ACHN (cell line): Measurements from ENCODE around the gene ACOX2.
A peak's percentile ranks its signal among the peaks of the same experiment; 100 is the strongest.

Experiments
- DNase-seq: peaks from one replicate; pipeline ENCODE4 v3.0.0-alpha.2; 2015
- in situ Hi-C: cut with HindIII; loops from 2 replicates; pipeline ENCODE4 v1.10.0; 2017; ENCODE audit warnings: low sequenced_read_pairs, low pct_ligation_motif_present, low pct_unique_long_range_greater_than_20kb

The ACOX2 gene

GRCh38 chr3:58568572-58569286, 31.7 kb upstream of the ACOX2 start:
- DNase-seq = peak; percentile 60
- in situ Hi-C loops = no loop called here

GRCh38 chr3:58567251-58567515, 30.2 kb upstream of the ACOX2 start:
- in situ Hi-C loops = no loop called here
- no peak for DNase-seq

GRCh38 chr3:58566398-58567250, 29.6 kb upstream of the ACOX2 start:
- in situ Hi-C loops = no loop called here
- no peak for DNase-seq

- in situ Hi-C loops = no loop called here
- no peak for DNase-seq
Measured at GRCh38 chr3:58565621-58566397, 28.8 kb upstream of the ACOX2 start.

- DNase-seq = peak; percentile 65
- in situ Hi-C loops = no loop called here
Measured at GRCh38 chr3:58564456-58565160, 27.6 kb upstream of the ACOX2 start.

GRCh38 chr3:58564054-58564453, 27.1 kb upstream of the ACOX2 start:
- DNase-seq = no peak
- in situ Hi-C loops = no loop called here

- in situ Hi-C loops = no loop called here
Measured at GRCh38 chr3:58563386-58564035, 26.5 kb upstream of the ACOX2 start.

GRCh38 chr3:58562498-58562897, 25.5 kb upstream of the ACOX2 start:
- in situ Hi-C loops = no loop called here
- no peak for DNase-seq

More at GRCh38 chr3:58563386-58564035, 26.5 kb upstream of the ACOX2 start:
- peak; percentile 38 for DNase-seq

- in situ Hi-C loops = no loop called here
- DNase-seq = peak; percentile 96
Measured at GRCh38 chr3:58560771-58561311, 23.9 kb upstream of the ACOX2 start.

GRCh38 chr3:58559586-58559985, 22.6 kb upstream of the ACOX2 start:
- in situ Hi-C loops = no loop called here
- DNase-seq = no peak

GRCh38 chr3:58557491-58557890, 20.5 kb upstream of the ACOX2 start:
- no peak for DNase-seq
- in situ Hi-C loops = no loop called here

- DNase-seq = no peak
- in situ Hi-C loops = no loop called here
Measured at GRCh38 chr3:58556761-58557221, 19.8 kb upstream of the ACOX2 start.

GRCh38 chr3:58556001-58556400, 19.0 kb upstream of the ACOX2 start:
- no peak for DNase-seq
- in situ Hi-C loops = no loop called here

- in situ Hi-C loops = no loop called here
- DNase-seq = no peak
Measured at GRCh38 chr3:58555203-58555602, 18.2 kb upstream of the ACOX2 start.

GRCh38 chr3:58553003-58553402, 16.0 kb upstream of the ACOX2 start:
- in situ Hi-C loops = no loop called here
- no peak for DNase-seq

GRCh38 chr3:58551636-58552180, 14.7 kb upstream of the ACOX2 start:
- DNase-seq = no peak
- in situ Hi-C loops = no loop called here

GRCh38 chr3:58544541-58544940, 7.6 kb upstream of the ACOX2 start:
- in situ Hi-C loops = no loop called here
- DNase-seq = no peak
